Fibroblast of lung (primary cell): ENCODE results near the gene MYEOV.

ENCODE experiments used
- EZH2 ChIP-seq: IDR thresholded peaks from 2 replicates; pipeline ENCODE4 v1.5.1; 2012; ENCODE audit warnings: low read length, control low read depth, mild to moderate bottlenecking; ENCODE audit errors: missing control alignments
- TF ChIP-seq, protein P1 (sequence below), 2 donors: IDR thresholded peaks in 1 of 2; conservative IDR thresholded peaks in 1 of 2; 1 replicate in 1 of 2; 2 replicates in 1 of 2; pipeline ENCODE4 v1.5.1; 2011 to 2012; ENCODE audit warnings: low read length in 2 of 2, control low read depth in 1 of 2, inconsistent platforms in 1 of 2, low read depth in 1 of 2, mild to moderate bottlenecking in 1 of 2

DNA sequence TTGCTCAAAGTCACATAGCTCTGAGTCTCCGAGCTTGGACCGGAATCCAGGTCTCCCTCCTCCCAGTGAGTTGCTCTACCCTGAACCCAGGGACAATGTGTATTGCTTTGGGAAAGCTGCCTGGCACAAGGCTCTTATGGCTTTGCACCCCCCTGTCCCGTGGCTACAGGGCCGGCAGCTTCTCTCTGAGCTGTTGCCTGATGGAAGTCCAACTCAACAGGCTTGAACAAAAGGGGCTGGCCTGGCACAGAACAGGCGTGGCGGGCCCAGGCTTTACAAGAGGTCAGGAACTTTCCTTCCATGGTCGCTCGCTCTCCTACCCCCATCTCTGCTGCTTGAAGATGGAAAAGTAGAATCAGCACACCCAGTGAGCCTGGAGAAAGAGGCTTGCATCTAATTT lies 34.3 kb downstream of the MYEOV start:
- TF ChIP-seq, protein P1, sequence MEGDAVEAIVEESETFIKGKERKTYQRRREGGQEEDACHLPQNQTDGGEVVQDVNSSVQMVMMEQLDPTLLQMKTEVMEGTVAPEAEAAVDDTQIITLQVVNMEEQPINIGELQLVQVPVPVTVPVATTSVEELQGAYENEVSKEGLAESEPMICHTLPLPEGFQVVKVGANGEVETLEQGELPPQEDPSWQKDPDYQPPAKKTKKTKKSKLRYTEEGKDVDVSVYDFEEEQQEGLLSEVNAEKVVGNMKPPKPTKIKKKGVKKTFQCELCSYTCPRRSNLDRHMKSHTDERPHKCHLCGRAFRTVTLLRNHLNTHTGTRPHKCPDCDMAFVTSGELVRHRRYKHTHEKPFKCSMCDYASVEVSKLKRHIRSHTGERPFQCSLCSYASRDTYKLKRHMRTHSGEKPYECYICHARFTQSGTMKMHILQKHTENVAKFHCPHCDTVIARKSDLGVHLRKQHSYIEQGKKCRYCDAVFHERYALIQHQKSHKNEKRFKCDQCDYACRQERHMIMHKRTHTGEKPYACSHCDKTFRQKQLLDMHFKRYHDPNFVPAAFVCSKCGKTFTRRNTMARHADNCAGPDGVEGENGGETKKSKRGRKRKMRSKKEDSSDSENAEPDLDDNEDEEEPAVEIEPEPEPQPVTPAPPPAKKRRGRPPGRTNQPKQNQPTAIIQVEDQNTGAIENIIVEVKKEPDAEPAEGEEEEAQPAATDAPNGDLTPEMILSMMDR (conservative IDR thresholded peaks at IDR 0.05 in 1 of 2, IDR thresholded peaks at IDR 0.05 in 1 of 2; ENCODE audit: low read depth in 1 of 2, low read length in 2 of 2) = no peak
- no peak for TF ChIP-seq EZH2
